ENCODE measurements around the gene EBP. TPM values are rescaled to one million over a fixed set of nuclear protein-coding genes. Genes with fewer than 3 reads are reported as not detected.

The EBP gene
- total and polyA plus RNA-seq, 10 donors: 25.1 to 62.3 (median 33.9) TPM

- TF ChIP-seq POLR2A (IDR thresholded peaks at IDR 0.05) (no peak), POLR2AphosphoS5 (IDR thresholded peaks at IDR 0.05) (no peak), CTCF (IDR thresholded peaks at IDR 0.05 in 8 of 11, conservative IDR thresholded peaks at IDR 0.05 in 3 of 11) (no peak)
- intact Hi-C loops (cut with DNase I; ENCODE audit: low total_unique reads): no loop called here
- no peak overlapping the region for H3K27ac ChIP-seq
- no peaks in the 10 kb centered on the region for H3K27me3 ChIP-seq (replicated peaks in 1 of 7)
- WGBS, 5 donors: 64 to 85% (median 75%) methylated on average over 4 to 10 of the region's 10 CpGs
- peaks cover 0 to 44% (median 20%) of the 10 kb centered on the region in 6 donors for H3K36me3 ChIP-seq
- H3K4me3 ChIP-seq: no peak overlapping the region
- H3K4me1 ChIP-seq: no peaks in the 10 kb centered on the region
- H3K9me3 ChIP-seq: no peaks in the 10 kb centered on the region
- peak; percentile 52 for DNase-seq
Measured at GRCh38 chrX:48487362-48487798, 34.2 kb upstream of the EBP start.

GRCh38 chrX:48488034-48488433 is 33.6 kb upstream of the EBP start:
- TF ChIP-seq POLR2AphosphoS5 (IDR thresholded peaks at IDR 0.05) (no peak), CTCF (IDR thresholded peaks at IDR 0.05 in 8 of 11, conservative IDR thresholded peaks at IDR 0.05 in 3 of 11) (no peak), POLR2A (IDR thresholded peaks at IDR 0.05) (no peak)
- Histone ChIP-seq H3K27ac (no peak overlapping the region), H3K27me3 (replicated peaks in 1 of 7) (no peaks in the 10 kb centered on the region), H3K36me3 (peaks cover 0 to 37% (median 14%) of the 10 kb centered on the region in 6 donors), H3K9me3 (no peaks in the 10 kb centered on the region), H3K4me1 (no peaks in the 10 kb centered on the region), H3K4me3 (no peak overlapping the region)
- WGBS, 5 donors: 87 to 100% (median 93%) methylated on average over 1 to 3 of the region's 3 CpGs; no CpG with 5 or more reads in 1 of the 5 donors
- intact Hi-C loops (cut with DNase I; ENCODE audit: low total_unique reads): no loop called here
- peak; percentile 27 for DNase-seq

GRCh38 chrX:48489296-48489695 is 32.3 kb upstream of the EBP start:
- peak; percentile 58 for DNase-seq

GRCh38 chrX:48489892-48490291 is 31.7 kb upstream of the EBP start:
- Histone ChIP-seq H3K27me3 (replicated peaks in 1 of 7) (no peaks in the 10 kb centered on the region), H3K36me3 (peaks cover 0 to 19% (median 2%) of the 10 kb centered on the region in 6 donors), H3K27ac (no peak overlapping the region), H3K9me3 (no peaks in the 10 kb centered on the region), H3K4me3 (no peak overlapping the region), H3K4me1 (no peaks in the 10 kb centered on the region)
- intact Hi-C loops (cut with DNase I; ENCODE audit: low total_unique reads): no loop called here
- 76 to 100% (median 82%) methylated on average over 2 of the region's 2 CpGs for WGBS, 5 donors
- no peak for DNase-seq
- TF ChIP-seq POLR2AphosphoS5 (IDR thresholded peaks at IDR 0.05) (no peak), CTCF (IDR thresholded peaks at IDR 0.05 in 8 of 11, conservative IDR thresholded peaks at IDR 0.05 in 3 of 11) (no peak), POLR2A (IDR thresholded peaks at IDR 0.05) (no peak)

More at GRCh38 chrX:48489296-48489695, 32.3 kb upstream of the EBP start:
- WGBS, 5 donors: 85 to 93% (median 90%) methylated on average over 6 to 9 of the region's 9 CpGs
- no peak overlapping the region for H3K27ac ChIP-seq
- H3K9me3 ChIP-seq: no peaks in the 10 kb centered on the region
- H3K4me3 ChIP-seq: no peak overlapping the region
- H3K4me1 ChIP-seq: no peaks in the 10 kb centered on the region
- H3K36me3 ChIP-seq: peaks cover 0 to 25% (median 5%) of the 10 kb centered on the region in 6 donors
- TF ChIP-seq POLR2AphosphoS5 (IDR thresholded peaks at IDR 0.05) (no peak), POLR2A (IDR thresholded peaks at IDR 0.05) (no peak), CTCF (IDR thresholded peaks at IDR 0.05 in 8 of 11, conservative IDR thresholded peaks at IDR 0.05 in 3 of 11) (no peak)
- H3K27me3 ChIP-seq (replicated peaks in 1 of 7): no peaks in the 10 kb centered on the region
- intact Hi-C loops (cut with DNase I; ENCODE audit: low total_unique reads): no loop called here

Data from spleen (tissue), 11 donors.